Breast epithelium (tissue), 3 donors: ENCODE data around the gene CLCA2.

Source experiments
- POLR2A ChIP-seq: fragments of 450-650 bp; IDR thresholded peaks from one replicate; pipeline ENCODE4 v1.6.1; 2016; ENCODE audit warnings: antibody characterized with exemption, mild to moderate bottlenecking, moderate library complexity
- POLR2AphosphoS5 ChIP-seq, 3 donors: sonication (generic); formaldehyde crosslinking; IDR thresholded peaks; one replicate each; pipeline ENCODE4 v1.6.1; 2017; ENCODE audit warnings: antibody characterized with exemption in 3 of 3
- TF ChIP-seq, protein P1 (sequence below), 3 donors: fragments of 450-650 bp; IDR thresholded peaks; one replicate each; pipeline ENCODE4 v1.5.1; 2016 to 2017; ENCODE audit warnings: antibody characterized with exemption in 3 of 3, mild to moderate bottlenecking in 3 of 3, moderate library complexity in 3 of 3

DNA sequence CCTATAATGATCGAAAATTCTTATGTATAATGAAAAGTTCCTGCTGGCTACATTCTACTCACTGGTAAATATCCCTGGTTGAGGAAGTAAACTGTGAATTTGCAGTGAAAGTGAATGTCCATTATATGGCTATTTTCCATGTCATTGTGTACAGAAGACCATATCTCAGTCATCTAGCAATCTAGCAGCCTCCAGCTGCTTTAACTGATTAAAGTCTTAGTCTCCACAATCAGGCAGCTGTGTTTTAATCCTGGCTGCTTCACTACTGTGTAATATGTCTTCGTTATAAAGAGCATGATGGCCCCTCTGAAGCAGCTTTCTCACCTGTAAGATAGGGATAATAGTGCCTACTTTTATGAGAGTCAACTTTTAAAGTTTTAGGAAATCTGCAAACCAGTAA lies 11.4 kb downstream of the CLCA2 start:
- TF ChIP-seq, protein P1, sequence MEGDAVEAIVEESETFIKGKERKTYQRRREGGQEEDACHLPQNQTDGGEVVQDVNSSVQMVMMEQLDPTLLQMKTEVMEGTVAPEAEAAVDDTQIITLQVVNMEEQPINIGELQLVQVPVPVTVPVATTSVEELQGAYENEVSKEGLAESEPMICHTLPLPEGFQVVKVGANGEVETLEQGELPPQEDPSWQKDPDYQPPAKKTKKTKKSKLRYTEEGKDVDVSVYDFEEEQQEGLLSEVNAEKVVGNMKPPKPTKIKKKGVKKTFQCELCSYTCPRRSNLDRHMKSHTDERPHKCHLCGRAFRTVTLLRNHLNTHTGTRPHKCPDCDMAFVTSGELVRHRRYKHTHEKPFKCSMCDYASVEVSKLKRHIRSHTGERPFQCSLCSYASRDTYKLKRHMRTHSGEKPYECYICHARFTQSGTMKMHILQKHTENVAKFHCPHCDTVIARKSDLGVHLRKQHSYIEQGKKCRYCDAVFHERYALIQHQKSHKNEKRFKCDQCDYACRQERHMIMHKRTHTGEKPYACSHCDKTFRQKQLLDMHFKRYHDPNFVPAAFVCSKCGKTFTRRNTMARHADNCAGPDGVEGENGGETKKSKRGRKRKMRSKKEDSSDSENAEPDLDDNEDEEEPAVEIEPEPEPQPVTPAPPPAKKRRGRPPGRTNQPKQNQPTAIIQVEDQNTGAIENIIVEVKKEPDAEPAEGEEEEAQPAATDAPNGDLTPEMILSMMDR (IDR thresholded peaks at IDR 0.05): no peak
- TF ChIP-seq POLR2AphosphoS5 (IDR thresholded peaks at IDR 0.05): no peak
- TF ChIP-seq POLR2A: no peak
